Naive thymus-derived CD8-positive, alpha-beta T cell (primary cell): ENCODE results near the gene PASD1. TPM values are rescaled to one million over a fixed set of nuclear protein-coding genes. Genes with fewer than 3 reads are reported as not detected.
"Not testable (repeated sequence)": the region's sequence is repeated elsewhere in the genome, so short reads cannot be mapped to it uniquely, and the experiment has no call there.

Experiments
- ATAC-seq, 2 donors: fragments of 150-1000 bp; cut with Tn5 transposase in 1 of 2; sonication (Bioruptor Pico), chemical (Tn5 transposase) in 1 of 2; 1 replicate in 1 of 2; 2 replicates in 1 of 2; pipeline ENCODE4 v1.10.0; 2021; ENCODE audit warnings: mild to moderate bottlenecking in 2 of 2, moderate library complexity in 2 of 2
- POLR2A ChIA-PET: fragments of 350-600 bp; sonication (Branson Sonifier 250); formaldehyde crosslinking; loops from one replicate; lab custom pipeline; 2021; ENCODE audit warnings: antibody characterized with exemption; lab: Charles Lee
- DNase-seq, 10 donors: peaks; one replicate each; pipeline versions ENCODE4 v3.0.0 to v3.0.0-alpha.2; 2020 to 2022
- H3K27ac Mint-ChIP-seq, 10 donors: one replicate each; pipeline ENCODE4 v1.8.0; 2020 to 2022; ENCODE audit warnings: mild to moderate bottlenecking in 10 of 10, mixed read lengths in 10 of 10, moderate library complexity in 4 of 10, inconsistent platforms in 1 of 10
- H3K27me3 Mint-ChIP-seq, 5 donors: one replicate each; pipeline ENCODE4 v1.8.0; 2021 to 2022; ENCODE audit warnings: mixed read lengths in 5 of 5
- H3K36me3 Mint-ChIP-seq, 3 donors: one replicate each; pipeline ENCODE4 v1.8.0; 2020 to 2022; ENCODE audit warnings: mixed read lengths in 3 of 3, mild to moderate bottlenecking in 2 of 3, inconsistent platforms in 1 of 3
- H3K4me1 Mint-ChIP-seq, 4 donors: one replicate each; pipeline ENCODE4 v1.8.0; 2021 to 2022; ENCODE audit warnings: mixed read lengths in 4 of 4
- H3K4me3 Mint-ChIP-seq, 10 donors: one replicate each; pipeline ENCODE4 v1.8.0; 2020 to 2022; ENCODE audit warnings: mild to moderate bottlenecking in 10 of 10, mixed read lengths in 10 of 10, moderate library complexity in 6 of 10, inconsistent platforms in 1 of 10
- H3K9me3 Mint-ChIP-seq, 9 donors: one replicate each; pipeline ENCODE4 v1.8.0; 2020 to 2022; ENCODE audit warnings: mixed read lengths in 9 of 9, mild to moderate bottlenecking in 3 of 9, inconsistent platforms in 1 of 9, moderate library complexity in 1 of 9
- polyA plus RNA-seq, 3 donors: library from polyadenylated mRNA; unstranded; fragments of 300-500 nt; fragmentation: Illumina TruSeq; gene quantifications; one replicate each; pipeline ENCODE4 v1.2.3, GENCODE V29; 2021
- total RNA-seq, 8 experiments: library from RNA in 2 of 8; stranded (reverse) in 2 of 8; gene quantifications; one replicate each; pipeline ENCODE4 v1.2.3 and lab custom pipeline; 2021 to 2026

PASD1 gene
- total and polyA plus RNA-seq, 5 experiments from 2014 or later, result not detected

- H3K9me3 Mint-ChIP-seq, ATAC-seq: not testable (repeated sequence)
Measured at GRCh38 chrX:151562485-151562884, 990 bp upstream of the PASD1 start.

DNA sequence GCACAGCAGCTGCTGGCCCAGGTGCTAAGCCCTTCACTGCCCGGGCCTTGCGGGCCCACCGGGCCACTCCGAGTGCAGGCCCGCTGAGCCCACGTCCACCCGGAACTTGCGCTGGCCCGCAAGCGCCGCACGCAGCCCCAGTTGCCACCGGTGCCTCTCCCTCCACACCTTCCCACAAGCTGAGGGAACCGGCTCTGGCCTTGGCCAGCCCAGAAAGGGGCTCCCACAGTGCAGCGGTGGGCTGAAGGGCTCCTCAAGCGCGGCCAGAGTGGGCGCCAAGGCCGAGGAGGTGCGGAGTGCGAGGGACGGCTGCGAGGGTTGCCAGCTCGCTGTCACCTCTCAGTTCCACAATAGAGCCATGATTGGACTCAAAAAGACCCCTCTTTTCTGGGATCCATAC, 472 bp upstream of the PASD1 start:
- H3K27ac Mint-ChIP-seq, DNase-seq, POLR2A ChIA-PET, ATAC-seq, H3K27me3 Mint-ChIP-seq, H3K4me3 Mint-ChIP-seq, H3K36me3 Mint-ChIP-seq, H3K4me1 Mint-ChIP-seq, H3K9me3 Mint-ChIP-seq: not testable (repeated sequence)

More at GRCh38 chrX:151562485-151562884, 990 bp upstream of the PASD1 start:
- H3K36me3 Mint-ChIP-seq, H3K27ac Mint-ChIP-seq, POLR2A ChIA-PET, H3K4me3 Mint-ChIP-seq, H3K27me3 Mint-ChIP-seq, H3K4me1 Mint-ChIP-seq: not testable (repeated sequence)
- peak in 1 of 10 donors; percentile 17 for DNase-seq

DNA sequence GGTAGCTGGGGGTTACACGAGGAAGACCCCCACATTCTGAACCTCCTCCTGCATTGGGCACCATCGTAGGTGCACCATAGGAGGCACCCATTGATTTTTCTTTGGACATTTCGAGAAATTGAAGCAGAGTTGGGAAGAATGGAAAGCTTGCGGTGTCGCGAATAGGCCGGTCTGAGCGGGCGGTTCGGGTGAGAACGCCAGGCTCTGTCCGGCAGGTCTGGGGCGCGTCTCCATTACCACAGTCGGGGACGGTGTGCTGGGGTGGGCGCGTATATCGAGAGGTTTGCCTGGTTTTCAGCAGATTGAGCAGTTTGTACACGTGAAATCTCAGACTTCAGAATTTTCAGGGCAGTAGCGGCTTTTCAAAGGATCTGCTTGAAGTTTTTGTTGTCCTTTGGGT, 560 bp downstream of the PASD1 start:
- Mint-ChIP-seq H3K36me3 (no peaks in the 10 kb centered on the region), H3K4me3 (no peak overlapping the region), H3K4me1 (no peaks in the 10 kb centered on the region), H3K27me3 (peaks cover 0 to 4% (median 0%) of the 10 kb centered on the region in 5 donors), H3K9me3 (peaks cover 0 to 3% (median 0%) of the 10 kb centered on the region in 9 donors), H3K27ac (no peak overlapping the region)
- POLR2A ChIA-PET, result no interaction called here
- no peak for ATAC-seq
- DNase-seq, result no peak

GRCh38 chrX:151566872-151567271, 3.4 kb downstream of the PASD1 start:
- H3K27ac Mint-ChIP-seq, H3K4me1 Mint-ChIP-seq, H3K36me3 Mint-ChIP-seq, H3K9me3 Mint-ChIP-seq, H3K4me3 Mint-ChIP-seq, ATAC-seq, DNase-seq, POLR2A ChIA-PET: not testable (repeated sequence)
- H3K27me3 Mint-ChIP-seq, result peaks cover 0 to 11% (median 8%) of the 10 kb centered on the region in 5 donors

- POLR2A ChIA-PET, result no interaction called here
- H3K27ac Mint-ChIP-seq, result no peak overlapping the region
- no peaks in the 10 kb centered on the region for H3K9me3 Mint-ChIP-seq
- H3K4me1 Mint-ChIP-seq, result no peaks in the 10 kb centered on the region
- DNase-seq, result no peak
- H3K27me3 Mint-ChIP-seq, result peaks cover 0 to 15% (median 12%) of the 10 kb centered on the region in 5 donors
- no peak overlapping the region for H3K4me3 Mint-ChIP-seq
- ATAC-seq, result no peak
- no peaks in the 10 kb centered on the region for H3K36me3 Mint-ChIP-seq
Measured at GRCh38 chrX:151570561-151570960, 7.1 kb downstream of the PASD1 start.

DNA sequence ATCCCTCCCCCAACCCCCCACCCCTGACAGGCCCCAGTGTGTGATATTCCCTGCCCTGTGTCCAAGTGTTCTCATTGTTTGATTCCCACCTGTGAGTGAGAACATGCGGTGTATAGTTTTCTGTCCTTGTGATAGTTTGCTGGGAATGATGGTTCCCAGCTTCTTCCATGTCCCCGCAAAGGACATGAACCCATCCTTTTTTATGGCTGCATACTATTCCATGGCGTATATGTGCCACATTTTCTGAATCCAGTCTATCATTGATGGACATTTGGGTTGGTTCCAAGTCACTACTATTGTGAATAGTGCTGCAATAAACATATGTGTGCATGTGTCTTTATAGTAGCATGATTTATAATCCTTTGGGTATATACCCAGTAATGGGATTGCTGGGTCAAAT, 29.9 kb downstream of the PASD1 start:
- not testable (repeated sequence) for H3K4me1 Mint-ChIP-seq

GRCh38 chrX:151596282-151596681, 32.8 kb downstream of the PASD1 start:
- Mint-ChIP-seq H3K4me1 (no peaks in the 10 kb centered on the region), H3K27ac (no peak overlapping the region), H3K27me3 (peaks cover 0 to 4% (median 2%) of the 10 kb centered on the region in 5 donors), H3K9me3 (peaks cover 0 to 7% (median 0%) of the 10 kb centered on the region in 9 donors), H3K36me3 (no peaks in the 10 kb centered on the region), H3K4me3 (no peak overlapping the region)
- POLR2A ChIA-PET, result no interaction called here
- no peak for ATAC-seq
- DNase-seq, result no peak

More for the DNA sequence above, 29.9 kb downstream of the PASD1 start:
- H3K27ac Mint-ChIP-seq, H3K36me3 Mint-ChIP-seq, POLR2A ChIA-PET, H3K4me3 Mint-ChIP-seq, DNase-seq, ATAC-seq, H3K9me3 Mint-ChIP-seq, H3K27me3 Mint-ChIP-seq: not testable (repeated sequence)

DNA sequence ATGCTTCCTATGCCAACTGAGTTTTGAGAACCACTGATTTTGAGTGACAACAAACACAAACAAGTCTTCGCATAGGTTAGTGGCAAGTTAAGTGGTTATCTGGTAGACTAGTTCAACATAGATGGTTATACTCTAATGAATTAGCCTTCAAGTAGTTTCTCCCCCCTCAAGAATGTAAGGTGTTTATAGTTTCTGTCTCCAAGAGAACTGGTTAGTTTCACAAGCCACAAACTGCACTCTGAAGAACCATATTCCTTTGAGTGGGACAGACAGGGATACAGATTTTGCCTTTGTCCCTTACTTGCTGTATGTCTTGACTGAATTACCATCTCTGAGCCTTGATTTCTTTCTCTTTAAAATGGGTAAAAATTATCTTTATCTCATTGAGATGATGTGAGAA, 41.5 kb downstream of the PASD1 start:
- ATAC-seq, result no peak
- Mint-ChIP-seq H3K4me1 (no peaks in the 10 kb centered on the region), H3K9me3 (peaks cover 0 to 5% (median 0%) of the 10 kb centered on the region in 9 donors), H3K36me3 (no peaks in the 10 kb centered on the region), H3K27ac (no peak overlapping the region), H3K4me3 (no peak overlapping the region), H3K27me3 (peaks cover 0 to 14% (median 2%) of the 10 kb centered on the region in 5 donors)
- no peak for DNase-seq
- POLR2A ChIA-PET, result no interaction called here

DNA sequence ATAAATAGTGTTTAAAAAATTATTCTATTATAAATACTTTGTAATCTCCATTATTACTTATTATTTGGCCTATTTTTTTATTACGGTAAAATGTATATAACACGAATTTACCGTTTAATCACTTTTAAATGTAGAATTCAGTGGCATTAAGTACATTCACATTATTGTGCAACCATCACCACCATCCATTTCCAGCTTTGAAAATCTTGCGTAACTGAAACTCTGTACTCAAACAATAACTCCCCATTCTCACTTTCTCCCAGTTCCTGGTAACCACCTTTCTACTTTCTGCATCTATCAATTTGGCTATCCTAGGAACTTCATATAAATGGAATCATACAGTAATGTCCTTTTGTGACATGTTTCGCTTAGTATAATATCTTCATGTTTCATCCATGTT, 45.7 kb downstream of the PASD1 start:
- no peak overlapping the region for H3K27ac Mint-ChIP-seq
- ATAC-seq, result no peak
- no peaks in the 10 kb centered on the region for H3K9me3 Mint-ChIP-seq
- H3K4me3 Mint-ChIP-seq, result no peak overlapping the region
- H3K36me3 Mint-ChIP-seq, result no peaks in the 10 kb centered on the region
- POLR2A ChIA-PET, result no interaction called here
- no peak for DNase-seq
- no peaks in the 10 kb centered on the region for H3K4me1 Mint-ChIP-seq
- H3K27me3 Mint-ChIP-seq, result peaks cover 0 to 7% (median 0%) of the 10 kb centered on the region in 5 donors

GRCh38 chrX:151621422-151621821, 57.9 kb downstream of the PASD1 start:
- no peak overlapping the region for H3K27ac Mint-ChIP-seq
- no peaks in the 10 kb centered on the region for H3K9me3 Mint-ChIP-seq
- DNase-seq (no peak), ATAC-seq (no peak)
- H3K4me1 Mint-ChIP-seq, result no peaks in the 10 kb centered on the region
- H3K36me3 Mint-ChIP-seq, result no peaks in the 10 kb centered on the region
- no peak overlapping the region for H3K4me3 Mint-ChIP-seq
- H3K27me3 Mint-ChIP-seq, result peaks cover 0 to 3% (median 0%) of the 10 kb centered on the region in 5 donors
- POLR2A ChIA-PET, result no interaction called here

DNA sequence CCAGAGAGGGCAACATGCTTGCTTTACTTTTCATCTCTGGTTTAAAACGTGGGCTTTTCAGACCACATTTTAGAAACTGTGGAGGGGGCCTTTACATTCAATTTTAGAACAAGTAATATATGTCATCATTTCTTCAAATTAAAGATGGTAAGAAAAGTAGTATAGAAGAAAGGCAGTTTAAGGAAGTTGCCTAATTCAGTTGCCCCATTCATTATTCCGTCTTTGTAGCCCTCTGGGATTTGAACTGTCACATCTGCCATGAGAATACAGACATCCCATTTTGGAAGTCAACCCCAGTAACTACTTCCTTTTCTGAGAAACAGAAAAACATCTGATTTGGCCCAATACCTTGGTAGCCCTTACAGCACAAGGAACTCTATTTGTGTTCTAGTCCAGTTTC, 61.2 kb downstream of the PASD1 start:
- no peaks in the 10 kb centered on the region for H3K36me3 Mint-ChIP-seq
- POLR2A ChIA-PET, result no interaction called here
- H3K4me1 Mint-ChIP-seq, result no peaks in the 10 kb centered on the region
- peaks cover 0 to 5% (median 1%) of the 10 kb centered on the region in 5 donors for H3K27me3 Mint-ChIP-seq
- H3K9me3 Mint-ChIP-seq, result peaks cover 0 to 3% (median 0%) of the 10 kb centered on the region in 9 donors
- DNase-seq, result no peak
- no peak for ATAC-seq
- no peak overlapping the region for H3K4me3 Mint-ChIP-seq
- no peak overlapping the region for H3K27ac Mint-ChIP-seq

DNA sequence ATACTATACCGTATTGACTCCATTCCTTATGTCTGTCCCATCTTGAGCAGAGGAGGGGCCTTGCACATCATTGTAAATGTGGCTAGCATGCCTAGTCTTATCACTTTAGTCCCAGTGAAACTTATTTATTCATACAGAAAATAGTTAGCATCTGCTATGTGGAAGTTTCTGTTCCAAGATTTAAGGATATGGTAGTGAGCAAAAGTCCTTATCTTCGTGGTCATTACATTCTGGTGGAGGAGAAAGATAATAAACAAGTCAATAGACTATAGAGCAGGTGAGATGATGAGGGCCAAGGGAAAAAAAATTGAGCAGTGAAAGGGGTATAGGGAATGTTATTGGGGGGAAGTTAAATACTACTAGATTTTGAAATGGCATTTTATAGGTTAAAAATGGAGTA, 68.3 kb downstream of the PASD1 start:
- DNase-seq (no peak), ATAC-seq (no peak)
- H3K36me3 Mint-ChIP-seq, result no peaks in the 10 kb centered on the region
- no peak overlapping the region for H3K4me3 Mint-ChIP-seq
- peaks cover 0 to 7% (median 1%) of the 10 kb centered on the region in 5 donors for H3K27me3 Mint-ChIP-seq
- H3K9me3 Mint-ChIP-seq, result peaks cover 0 to 3% (median 0%) of the 10 kb centered on the region in 9 donors
- POLR2A ChIA-PET, result no interaction called here
- H3K4me1 Mint-ChIP-seq, result no peaks in the 10 kb centered on the region
- H3K27ac Mint-ChIP-seq, result no peak overlapping the region

DNA sequence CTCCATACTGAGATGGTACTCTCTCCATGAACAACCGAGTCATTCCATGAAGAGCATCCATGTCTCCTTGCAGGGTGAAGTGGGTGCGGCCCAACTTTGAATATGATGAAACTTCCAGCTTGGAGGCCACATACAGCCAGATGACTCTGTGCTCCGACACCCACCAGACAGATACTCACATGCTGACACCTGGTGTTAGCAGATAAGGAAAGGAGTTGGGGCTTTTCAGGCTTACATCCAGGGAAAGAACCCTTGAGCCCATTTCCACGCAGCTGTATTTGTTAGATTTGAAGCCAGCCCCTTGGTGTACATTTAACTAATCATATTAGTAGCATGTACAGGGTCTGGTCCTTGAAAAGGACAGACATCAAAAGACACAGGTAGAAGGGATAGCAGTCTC, 69.7 kb downstream of the PASD1 start:
- Mint-ChIP-seq H3K27ac (no peak overlapping the region), H3K9me3 (peaks cover 0 to 3% (median 0%) of the 10 kb centered on the region in 9 donors), H3K4me1 (no peaks in the 10 kb centered on the region), H3K27me3 (peaks cover 0 to 8% (median 0%) of the 10 kb centered on the region in 5 donors), H3K4me3 (no peak overlapping the region), H3K36me3 (no peaks in the 10 kb centered on the region)
- POLR2A ChIA-PET, result no interaction called here
- DNase-seq (no peak), ATAC-seq (no peak)

GRCh38 chrX:151634937-151635336, 71.5 kb downstream of the PASD1 start:
- no peak for ATAC-seq
- no peaks in the 10 kb centered on the region for H3K4me1 Mint-ChIP-seq
- no peaks in the 10 kb centered on the region for H3K9me3 Mint-ChIP-seq
- H3K4me3 Mint-ChIP-seq, result no peak overlapping the region
- H3K27ac Mint-ChIP-seq, result no peak overlapping the region
- peaks cover 0 to 10% (median 4%) of the 10 kb centered on the region in 5 donors for H3K27me3 Mint-ChIP-seq
- no peak for DNase-seq
- H3K36me3 Mint-ChIP-seq, result no peaks in the 10 kb centered on the region
- POLR2A ChIA-PET, result no interaction called here
